Measurements from ENCODE around the gene BHMT.

- TF ChIP-seq EZH2phosphoT487 (IDR thresholded peaks at IDR 0.05; ENCODE audit: unreplicated experiment) (no peak), CTCF (conservative IDR thresholded peaks at IDR 0.05; ENCODE audit: low read depth in 2 of 2) (no peak), REST (IDR thresholded peaks at IDR 0.05; ENCODE audit: unreplicated experiment) (no peak), EZH2 (IDR thresholded peaks at IDR 0.05; ENCODE audit: low read depth, unreplicated experiment) (no peak), CREB1 (CRISPR knock-in tag; IDR thresholded peaks at IDR 0.05; ENCODE audit: low read depth) (no peak)
Observed at GRCh38 chr5:79147076-79147475, 35.5 kb downstream of the BHMT start.

All from GM23338 (cell line).